Retinal pigment epithelial cell (primary cell): Measurements from ENCODE around the gene ATP1A2.

Source experiments
- DNase-seq: peaks from one replicate; pipeline ENCODE4 v3.0.0-alpha.2; 2010; ENCODE audit warnings: low read depth
- H3K4me3 ChIP-seq: 2 replicates; pipeline ENCODE4 v1.5.1; 2011; ENCODE audit warnings: mild to moderate bottlenecking, low read length, control low read depth, moderate library complexity
- TF ChIP-seq, protein P1 (sequence below): conservative IDR thresholded peaks from 2 replicates; pipeline ENCODE4 v1.5.1; 2011; ENCODE audit warnings: low read depth, low read length, control low read depth, inconsistent platforms

Gene ATP1A2

DNA sequence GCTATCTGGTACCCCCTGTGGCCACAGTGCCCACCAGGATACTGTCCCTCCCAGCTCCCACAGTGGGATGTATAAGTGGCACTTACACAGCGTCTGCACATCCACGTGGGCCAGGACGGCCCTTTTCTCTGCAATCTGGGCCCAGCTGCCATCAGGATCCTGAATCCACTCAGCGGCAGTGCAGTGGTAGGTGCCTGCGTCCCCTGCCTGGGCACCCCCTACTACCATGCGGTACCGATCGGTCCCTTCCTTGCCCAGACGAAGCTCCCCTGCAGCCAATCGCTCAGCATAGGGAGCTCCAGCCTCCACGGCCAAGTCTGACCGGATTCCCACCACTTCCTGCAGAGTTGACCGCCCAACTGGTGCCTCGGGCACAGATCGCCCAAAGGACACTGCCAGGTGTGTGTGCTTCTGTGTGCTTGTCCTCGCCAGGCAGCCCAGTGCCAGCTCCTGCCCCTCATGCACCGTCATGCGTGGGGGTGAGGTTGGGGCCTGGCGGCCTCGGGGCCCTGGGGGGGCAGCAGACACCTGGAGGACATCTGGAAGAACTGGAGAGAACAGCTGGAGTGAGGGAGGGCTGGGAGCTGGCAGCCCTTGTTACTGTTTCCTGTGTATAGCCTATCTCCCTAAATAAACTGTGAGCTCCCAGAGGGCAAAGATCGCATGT lies 21.8 kb upstream of the ATP1A2 start:
- TF ChIP-seq, protein P1, sequence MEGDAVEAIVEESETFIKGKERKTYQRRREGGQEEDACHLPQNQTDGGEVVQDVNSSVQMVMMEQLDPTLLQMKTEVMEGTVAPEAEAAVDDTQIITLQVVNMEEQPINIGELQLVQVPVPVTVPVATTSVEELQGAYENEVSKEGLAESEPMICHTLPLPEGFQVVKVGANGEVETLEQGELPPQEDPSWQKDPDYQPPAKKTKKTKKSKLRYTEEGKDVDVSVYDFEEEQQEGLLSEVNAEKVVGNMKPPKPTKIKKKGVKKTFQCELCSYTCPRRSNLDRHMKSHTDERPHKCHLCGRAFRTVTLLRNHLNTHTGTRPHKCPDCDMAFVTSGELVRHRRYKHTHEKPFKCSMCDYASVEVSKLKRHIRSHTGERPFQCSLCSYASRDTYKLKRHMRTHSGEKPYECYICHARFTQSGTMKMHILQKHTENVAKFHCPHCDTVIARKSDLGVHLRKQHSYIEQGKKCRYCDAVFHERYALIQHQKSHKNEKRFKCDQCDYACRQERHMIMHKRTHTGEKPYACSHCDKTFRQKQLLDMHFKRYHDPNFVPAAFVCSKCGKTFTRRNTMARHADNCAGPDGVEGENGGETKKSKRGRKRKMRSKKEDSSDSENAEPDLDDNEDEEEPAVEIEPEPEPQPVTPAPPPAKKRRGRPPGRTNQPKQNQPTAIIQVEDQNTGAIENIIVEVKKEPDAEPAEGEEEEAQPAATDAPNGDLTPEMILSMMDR, result no peak
- no peak overlapping the region for H3K4me3 ChIP-seq
- DNase-seq, result no peak

- DNase-seq, result no peak
- TF ChIP-seq, protein P1, result no peak
- H3K4me3 ChIP-seq, result no peak overlapping the region
Observed at GRCh38 chr1:160094291-160094625, 21.3 kb upstream of the ATP1A2 start.

GRCh38 chr1:160094806-160095205 lies 20.8 kb upstream of the ATP1A2 start:
- H3K4me3 ChIP-seq, result no peak overlapping the region
- no peak for DNase-seq
- TF ChIP-seq, protein P1, result no peak

- TF ChIP-seq, protein P1, result no peak
- no peak for DNase-seq
- H3K4me3 ChIP-seq, result no peak overlapping the region
Observed at GRCh38 chr1:160095382-160096105, 20.0 kb upstream of the ATP1A2 start.

GRCh38 chr1:160096274-160097116 lies 19.1 kb upstream of the ATP1A2 start:
- TF ChIP-seq, protein P1, result no peak
- DNase-seq, result no peak
- H3K4me3 ChIP-seq, result no peak overlapping the region

GRCh38 chr1:160097151-160097910 lies 18.2 kb upstream of the ATP1A2 start:
- peak overlapping the region; percentile 66 for H3K4me3 ChIP-seq
- DNase-seq, result no peak
- TF ChIP-seq, protein P1, result no peak
